ENCODE measurements around the gene TNPO2.
"Not testable (repeated sequence)": the region's sequence is repeated elsewhere in the genome, so short reads cannot be mapped to it uniquely, and the experiment has no call there.

- TF ChIP-seq SAFB2 (CRISPR knock-in tag; IDR thresholded peaks at IDR 0.05; ENCODE audit: borderline replicate concordance, low read depth); CTCF (CRISPR knock-in tag; IDR thresholded peaks at IDR 0.05); ZSCAN25 (CRISPR knock-in tag; IDR thresholded peaks at IDR 0.05); GTF2F1 (IDR thresholded peaks at IDR 0.05; ENCODE audit: low read length); POLR2AphosphoS5 (IDR thresholded peaks at IDR 0.05; ENCODE audit: low read depth, low read length); POLR2A (IDR thresholded peaks at IDR 0.05; ENCODE audit: insufficient read depth in 1 of 2, low read depth in 2 of 2, low read length in 2 of 2); ZBTB34 (CRISPR knock-in tag; IDR thresholded peaks at IDR 0.05): not testable (repeated sequence)
Measured at GRCh38 chr19:12678039-12678438, 45.7 kb downstream of the TNPO2 start.
